SKM-1 treated with dmso at 0.1 percent for 144 hours (cell line): Measurements from ENCODE around the gene ABCG1.
A peak's percentile ranks its signal among the peaks of the same experiment; 100 is the strongest.

Experiments
- DNase-seq: peaks from one replicate; lab custom pipeline; 2025; ENCODE audit not compliant: unreplicated experiment; lab: John Stamatoyannopoulos, UW

The ABCG1 gene

DNA sequence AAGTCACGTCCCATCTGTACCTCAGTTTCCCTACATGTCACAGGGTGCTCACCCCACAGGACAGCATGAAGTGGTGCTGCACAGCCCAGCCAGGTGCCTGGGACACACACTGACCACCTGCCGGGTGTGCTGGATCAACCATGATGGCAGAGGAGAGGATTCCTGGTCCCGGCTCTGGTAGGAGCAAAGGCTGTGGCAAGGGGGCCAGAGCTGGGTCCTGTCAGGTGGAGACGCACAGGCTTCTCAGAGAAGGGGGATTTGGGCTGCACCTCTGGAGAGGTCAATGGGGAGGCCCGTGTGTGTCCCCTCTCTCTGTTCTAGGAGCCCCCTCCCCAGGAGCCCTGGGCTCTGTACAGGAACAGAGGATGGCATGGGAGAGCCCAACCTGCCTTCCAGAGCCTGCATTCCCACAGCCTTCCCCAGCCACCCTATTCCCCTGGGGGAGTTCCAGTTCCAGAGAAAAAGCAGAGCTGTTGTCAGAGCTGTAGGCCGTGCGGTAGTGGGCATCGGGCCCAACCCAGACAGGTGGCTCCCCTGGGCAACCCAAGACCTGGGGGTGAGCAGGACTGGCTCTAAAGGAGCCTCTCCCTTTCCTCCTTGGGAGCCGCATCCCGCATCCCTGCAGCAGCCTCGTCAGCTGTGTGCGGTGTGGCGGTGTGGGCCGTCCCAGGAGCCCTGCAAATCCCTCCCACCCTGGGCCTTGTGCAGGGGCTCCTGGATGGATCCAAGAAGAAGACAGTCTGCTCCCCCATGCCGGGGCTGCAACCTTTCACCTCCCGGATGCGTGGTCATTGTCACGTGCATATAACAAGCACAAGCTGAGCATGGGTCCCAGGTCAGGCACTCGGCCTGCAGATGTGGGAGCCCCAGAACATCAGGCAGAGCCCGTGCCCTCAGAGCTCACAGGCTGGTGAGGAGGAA, 99.1 kb downstream of the ABCG1 start:
- no peak for DNase-seq

DNA sequence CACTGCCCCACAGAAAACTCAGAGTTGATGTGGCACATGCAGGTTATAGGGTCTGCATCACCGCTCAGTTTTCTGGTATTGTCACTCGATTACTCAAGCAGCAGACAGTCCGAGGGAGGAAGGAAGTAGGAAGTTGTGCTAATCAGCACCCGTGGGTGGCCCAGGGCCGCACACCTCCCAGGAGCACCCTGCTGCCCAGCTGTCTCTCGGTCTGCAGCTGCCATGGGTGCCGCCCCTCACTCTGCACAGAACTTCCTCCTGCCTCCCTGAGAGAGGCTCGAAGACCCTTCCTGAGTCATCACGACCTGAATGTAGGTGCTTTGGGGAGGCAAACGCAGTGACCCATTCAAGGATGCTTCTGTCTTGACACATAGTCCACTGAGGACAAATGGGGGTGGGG, 100.4 kb downstream of the ABCG1 start:
- peak; percentile 79 for DNase-seq

DNA sequence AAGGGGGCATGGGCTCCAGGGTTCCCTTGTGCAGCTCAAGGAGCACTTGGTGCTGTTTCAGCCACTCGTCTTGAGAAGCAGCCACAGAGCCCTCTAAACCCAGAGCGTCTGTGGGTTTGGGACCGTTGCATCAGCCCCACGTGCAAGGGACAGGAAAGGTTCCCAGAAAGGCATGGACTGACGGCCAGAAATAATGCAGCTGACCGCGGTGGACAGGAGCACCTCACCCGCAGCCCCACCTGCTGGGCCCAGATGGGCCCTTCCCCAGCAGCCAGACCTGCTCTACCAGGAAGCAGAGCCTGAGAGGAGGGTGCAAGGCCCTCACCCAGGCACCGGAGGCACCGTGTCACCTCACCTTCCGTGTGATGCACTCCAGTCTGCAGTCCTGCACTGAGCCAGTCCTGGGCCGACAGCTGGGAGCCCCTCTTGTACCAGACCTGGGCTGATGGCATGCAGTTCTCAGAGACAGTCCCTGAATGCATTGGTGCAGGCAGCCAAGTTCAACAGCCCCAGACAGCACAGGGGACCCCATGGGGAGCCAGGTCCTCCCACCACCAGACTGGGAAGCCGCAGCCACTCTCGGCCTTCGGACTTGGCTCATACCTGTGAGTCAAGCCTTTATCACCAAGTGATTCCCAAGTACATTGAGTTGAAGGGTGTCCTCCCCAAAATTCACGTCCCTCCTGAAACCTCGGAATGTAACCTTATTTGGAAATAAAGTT, 101.1 kb downstream of the ABCG1 start:
- peak; percentile 50 for DNase-seq

DNA sequence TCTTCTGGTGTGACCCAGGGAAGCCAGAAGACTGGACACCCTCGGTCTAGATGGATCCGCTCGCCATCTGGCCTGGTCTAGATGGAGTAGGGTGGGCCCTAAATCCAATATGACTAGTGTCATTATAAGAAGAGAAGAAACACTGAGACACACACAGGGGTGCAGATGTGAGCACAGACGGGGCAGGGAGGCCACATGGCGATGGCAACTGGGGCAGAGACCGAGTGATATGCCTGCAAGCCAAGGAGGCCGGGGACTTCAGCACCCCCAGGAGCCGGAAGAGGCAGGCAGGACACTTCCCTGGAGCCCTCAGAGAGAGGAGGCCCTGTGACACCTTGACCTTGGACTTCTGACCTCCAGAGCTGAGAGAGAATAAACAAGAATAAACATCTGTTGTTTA, 101.9 kb downstream of the ABCG1 start:
- no peak for DNase-seq

DNA sequence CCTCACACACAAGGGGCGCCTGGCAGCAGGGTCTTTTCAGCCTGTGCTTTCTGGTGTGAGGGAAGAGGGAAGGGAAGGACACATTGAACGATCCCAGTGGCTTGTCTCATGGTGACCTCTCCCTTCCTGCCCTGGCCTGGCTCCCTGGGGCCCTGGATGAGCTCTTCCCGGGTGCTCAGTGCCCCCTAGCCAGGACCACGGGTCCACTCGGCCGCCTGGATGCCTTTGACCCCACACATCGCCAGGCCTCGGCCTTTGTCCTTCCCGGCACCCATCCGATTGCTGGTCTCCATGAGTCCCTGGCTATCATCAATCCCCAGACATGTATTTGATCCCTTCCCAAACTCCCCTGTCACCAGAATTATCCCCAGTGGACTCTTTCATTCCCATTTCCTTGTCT, 102.3 kb downstream of the ABCG1 start:
- DNase-seq: no peak

DNA sequence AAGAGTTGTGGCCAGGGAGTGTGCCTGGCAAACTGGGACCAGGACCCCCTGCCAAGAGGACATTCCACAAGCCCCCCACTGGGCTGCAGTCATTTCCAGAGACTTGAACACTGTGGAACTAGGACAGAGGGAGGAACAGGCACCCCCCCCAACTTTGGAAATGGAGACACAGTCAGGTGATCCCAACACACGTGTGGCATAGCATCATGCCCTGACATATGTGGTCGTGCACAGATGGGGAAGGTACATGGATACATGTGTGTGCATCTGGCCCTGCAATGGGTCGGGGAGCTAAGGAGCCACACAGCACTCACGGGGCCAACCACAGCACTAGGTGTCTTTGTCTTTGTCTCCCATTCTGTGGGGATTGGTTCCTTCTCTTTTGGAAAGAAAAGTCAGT, 102.9 kb downstream of the ABCG1 start:
- no peak for DNase-seq

DNA sequence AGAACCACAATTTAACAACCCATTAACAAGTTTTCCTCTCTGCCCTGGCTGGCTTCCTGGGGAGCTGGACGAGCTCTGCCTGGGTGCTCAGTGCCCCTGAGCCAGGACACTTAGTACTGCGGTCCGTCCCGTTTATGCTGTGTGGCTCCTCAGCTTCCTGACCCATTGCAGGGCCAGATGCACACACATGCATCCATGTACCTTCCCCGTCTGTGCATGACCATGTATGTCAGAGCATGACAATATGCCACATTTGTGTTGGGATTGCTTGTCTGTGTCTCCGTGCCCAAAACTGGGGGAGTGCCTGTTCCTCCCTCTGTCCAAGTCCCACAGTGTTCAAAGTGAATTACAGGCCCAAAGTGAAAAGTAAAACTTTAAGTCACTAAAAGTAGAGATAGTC, 106.0 kb downstream of the ABCG1 start:
- DNase-seq: no peak

DNA sequence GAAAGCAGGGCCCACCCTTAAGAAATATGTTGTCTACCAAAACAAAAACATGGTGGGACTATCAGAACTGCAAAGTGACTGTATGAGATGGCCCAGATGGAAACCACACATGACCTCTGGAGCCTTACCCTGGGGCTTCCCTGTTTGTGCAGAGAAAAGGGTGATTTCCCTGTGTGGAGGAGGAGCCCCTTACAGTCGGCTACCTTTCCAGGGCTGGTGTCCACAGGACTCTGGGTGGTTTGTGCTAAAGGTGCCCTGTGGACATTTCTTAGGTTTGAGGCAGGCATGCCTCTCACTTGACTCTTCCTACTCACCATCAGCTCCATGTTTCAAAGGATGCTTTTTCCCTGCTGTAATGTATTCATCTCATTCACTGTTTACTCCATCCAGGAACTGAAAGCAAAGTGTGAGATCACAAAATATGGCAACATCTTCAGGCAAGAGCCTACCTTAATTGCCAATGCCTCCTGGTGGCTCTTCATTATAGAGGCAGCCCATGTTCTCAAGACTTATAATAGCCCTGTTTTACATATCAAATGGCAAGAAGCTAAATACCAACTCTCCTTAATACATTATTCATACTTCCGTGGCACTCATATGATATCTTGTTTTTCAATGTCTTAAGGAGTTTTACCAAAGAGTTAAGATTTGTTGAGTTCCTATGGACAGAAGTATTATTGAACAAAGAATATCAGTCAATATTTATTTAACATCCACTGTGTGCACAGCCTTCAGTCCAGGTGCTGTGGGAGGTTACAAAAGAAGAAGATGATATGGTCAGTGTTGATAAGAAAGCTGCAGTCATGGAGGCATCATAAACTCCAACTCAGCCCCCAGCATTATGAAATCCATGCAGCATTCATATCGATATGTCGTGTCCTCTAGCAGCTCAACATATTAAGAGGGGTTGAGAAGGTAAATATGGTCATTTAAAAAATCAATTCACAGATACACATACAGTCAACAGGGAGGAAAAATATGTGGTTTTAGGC, 111.7 kb downstream of the ABCG1 start:
- no peak for DNase-seq

DNA sequence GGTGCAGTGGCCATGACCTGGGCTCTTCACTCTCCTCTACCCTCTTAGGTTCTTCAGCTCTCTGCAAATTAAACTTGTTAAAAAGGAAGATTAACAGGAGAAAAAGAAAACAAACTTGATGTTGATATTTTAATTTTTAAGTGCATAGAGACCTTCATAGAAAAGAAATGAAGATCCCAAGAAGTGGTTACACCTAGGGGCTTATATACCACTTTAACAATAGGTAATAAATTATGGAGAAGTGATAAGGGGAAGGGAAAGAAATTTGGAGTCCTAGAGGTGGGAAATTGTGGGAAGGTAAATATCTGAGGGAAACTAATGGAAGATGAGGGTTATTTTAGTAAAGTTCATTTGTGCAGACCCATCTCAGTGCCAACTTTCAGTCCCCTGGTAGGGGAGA, 112.7 kb downstream of the ABCG1 start:
- no peak for DNase-seq

DNA sequence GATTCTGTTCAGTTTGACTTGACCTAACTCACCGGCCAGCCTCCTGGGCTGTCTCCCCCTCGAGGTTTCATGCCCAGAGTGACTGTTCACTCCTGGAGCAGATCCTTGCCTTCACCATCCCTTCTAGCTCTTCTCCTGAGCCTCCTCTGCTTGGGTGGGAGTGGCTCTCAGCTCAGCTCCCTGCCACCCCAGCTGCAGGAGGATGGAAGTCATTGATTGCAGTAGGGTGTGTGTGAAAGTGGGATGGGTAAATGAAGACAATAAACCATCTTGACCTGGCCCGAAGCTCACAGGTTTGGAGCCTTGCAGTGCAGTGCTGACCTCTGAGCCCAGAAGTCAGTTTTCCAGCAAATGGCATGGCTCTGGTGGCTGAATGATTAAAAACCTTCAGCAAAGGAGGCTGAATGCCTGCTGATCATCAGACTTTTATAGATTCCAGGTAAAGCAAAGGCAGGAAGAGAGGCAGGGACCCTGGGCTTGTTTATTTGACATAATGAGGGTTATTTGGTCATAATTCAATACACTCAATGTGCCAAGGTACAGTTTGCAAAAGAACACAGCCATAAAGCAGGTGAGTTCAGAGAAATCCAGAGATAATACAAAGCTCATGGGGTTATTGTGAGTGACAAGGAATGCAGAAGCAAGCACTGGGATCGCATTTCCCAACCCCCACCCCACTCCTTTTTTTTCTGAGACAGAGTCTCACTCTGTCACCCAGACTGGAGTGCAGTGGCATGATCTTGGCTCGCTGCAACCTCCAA, 113.8 kb downstream of the ABCG1 start:
- DNase-seq: no peak

DNA sequence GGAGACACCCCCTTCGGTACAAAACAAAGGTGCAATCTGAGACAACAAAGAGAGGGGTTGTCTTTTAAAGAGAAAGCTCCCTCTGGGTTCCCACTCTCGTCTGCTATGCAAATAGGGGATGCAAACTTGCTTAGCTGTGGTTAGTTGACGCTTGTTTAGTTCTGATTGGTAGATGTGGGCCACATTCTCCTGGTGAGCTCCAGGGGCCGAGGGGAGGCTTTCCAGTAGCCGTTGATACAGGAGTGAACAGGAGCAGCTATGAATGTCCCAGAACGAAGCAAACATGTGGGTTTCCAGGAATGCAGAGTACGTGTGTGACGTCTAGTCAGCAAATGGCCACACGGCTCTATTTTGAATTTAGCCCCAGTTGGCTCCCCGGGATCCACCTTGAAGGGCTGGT, 117.1 kb downstream of the ABCG1 start:
- no peak for DNase-seq

DNA sequence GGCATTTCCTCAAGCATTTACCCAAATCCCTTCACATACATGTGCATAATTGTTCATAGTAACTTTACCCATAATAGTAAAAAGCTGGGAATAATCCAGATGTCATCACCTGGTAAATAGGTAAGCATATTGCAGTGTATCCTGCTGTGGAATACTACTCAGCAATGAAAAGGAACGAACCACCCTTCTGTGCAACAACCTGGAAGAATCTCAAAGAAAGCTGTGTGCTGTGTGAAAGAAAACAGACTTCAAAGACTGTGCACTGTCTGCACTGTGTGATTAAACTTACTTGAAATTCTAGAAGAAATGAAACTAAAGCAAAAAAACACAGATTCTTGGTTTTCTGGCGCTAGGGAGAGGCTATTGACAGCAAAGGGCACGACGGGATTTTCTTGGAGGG, 118.3 kb downstream of the ABCG1 start:
- DNase-seq: no peak

DNA sequence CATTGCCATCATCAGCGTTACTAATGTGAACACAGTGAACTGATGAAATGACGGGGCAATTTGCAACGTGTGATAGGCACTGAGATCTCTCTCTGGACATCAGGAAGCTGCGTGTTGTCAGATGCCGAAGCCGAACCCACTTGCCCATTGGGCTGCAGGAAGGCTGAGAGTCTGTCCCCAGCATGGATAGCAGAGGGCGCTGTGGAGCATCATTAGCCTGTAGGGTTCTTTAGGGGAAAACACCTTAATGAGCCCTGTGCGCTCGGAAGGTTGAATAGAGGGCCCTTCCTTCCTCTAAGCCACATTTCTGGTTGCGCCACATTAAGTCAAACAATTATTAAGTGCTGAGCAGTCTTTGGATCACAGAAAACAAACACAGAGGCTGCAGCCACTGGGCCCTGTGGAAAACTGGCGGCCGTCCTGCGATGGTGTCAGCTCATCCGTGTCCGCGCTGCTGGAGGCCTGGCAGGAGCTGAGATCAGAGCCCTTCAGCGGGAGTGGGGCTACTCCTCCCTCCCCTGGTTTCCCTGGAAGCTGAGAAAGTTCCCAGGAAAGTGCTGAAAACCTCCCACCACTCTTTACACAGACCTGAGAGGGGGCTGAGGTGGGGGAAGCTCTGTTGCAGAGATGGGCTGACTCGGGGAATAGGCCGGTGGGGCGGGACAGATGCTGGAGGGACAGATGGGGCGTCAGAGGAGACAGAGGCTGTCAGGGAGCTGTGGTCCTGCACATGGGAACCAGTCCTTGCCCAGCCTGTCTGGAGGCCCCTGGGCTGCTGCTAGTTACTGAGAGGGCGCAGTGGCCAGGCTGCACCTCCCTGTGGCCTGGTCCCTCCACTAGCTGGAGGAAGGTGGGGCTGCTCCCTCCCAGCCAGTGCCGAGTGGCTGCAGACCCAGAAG, 119.1 kb downstream of the ABCG1 start:
- DNase-seq: peak; percentile 39

DNA sequence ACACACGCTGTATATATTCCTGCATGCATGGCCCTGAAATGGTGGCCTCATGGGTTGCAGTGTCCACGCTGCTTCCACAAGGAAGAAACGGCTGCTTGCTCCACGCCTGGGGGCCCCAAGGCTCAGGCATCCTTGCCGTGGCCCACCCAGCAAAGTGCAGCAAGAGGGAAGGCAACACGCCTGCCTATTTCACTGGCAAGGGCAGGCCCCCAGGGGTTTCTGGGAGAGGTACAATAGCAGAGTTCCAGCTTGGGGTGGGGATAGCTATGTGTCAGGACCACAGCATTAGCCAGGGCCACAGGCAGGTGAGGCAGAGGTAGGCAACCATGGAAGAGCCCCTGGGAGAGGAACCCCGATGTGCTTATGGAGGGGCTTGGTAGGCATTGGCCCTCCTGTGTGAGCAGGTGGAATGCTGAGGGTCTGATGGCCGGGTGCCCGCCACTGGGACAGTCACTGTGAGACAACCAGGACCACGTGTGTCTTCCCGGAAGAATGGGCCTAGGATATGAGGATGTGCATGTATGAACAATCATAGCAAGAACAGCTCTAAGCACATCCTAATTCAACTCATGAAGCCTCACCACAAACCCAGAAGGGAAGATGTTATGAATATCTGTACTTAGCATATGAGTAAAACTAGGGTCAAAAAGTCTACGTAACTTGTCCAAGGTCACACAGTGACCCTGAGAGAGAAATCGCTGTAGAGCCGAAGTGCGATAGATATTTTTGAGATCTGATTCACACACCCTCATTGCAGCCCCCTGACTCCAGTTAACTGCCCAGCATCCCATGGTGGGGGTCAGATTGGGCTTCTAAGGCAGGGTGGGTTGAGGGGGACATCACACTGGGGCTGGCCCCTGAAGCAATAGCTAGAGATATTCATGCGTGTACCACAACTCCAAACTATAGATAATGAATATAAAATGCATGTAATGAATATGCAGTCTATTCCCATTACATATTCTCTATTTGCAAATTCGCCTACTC, 120.1 kb downstream of the ABCG1 start:
- DNase-seq: no peak

DNA sequence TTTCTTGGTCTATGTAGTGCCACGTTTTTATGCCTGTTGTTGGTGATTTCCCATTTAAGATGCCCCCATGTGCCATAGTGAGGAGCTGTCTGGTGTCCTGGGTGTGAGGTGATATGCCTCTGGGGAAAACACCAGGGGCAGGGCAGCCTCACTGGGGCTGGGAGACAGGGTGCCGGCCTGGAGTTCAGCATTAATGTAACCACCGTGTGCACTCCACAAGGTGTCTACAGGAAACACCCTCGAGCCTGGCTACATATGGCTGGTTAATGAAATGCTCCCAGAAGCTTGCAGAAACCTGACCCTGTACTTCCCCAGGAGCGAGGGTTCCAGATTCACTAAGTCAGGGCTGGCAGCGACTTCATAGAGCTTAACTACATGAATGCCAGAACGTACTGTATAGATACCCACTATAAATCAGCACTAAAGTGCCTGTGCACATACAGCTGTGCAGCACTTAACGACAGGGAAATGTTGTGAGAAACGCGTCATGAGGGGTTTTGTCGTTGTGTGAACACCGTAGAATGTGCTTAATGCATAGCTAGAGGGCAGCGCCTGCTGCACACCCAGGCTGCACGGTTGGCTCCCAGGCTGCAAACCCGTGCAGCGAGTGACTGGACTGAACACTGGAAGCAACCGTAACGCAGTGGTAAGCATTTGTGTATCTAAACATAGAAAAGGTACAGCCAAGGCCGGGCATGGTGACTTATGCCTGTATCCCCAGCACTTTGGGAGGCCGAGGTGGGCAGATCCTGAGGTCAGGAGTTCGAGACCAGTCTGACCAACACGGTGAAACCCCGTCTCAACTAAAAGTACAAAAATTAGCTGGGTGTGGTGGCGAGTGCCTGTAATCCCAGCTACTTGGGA, 121.5 kb downstream of the ABCG1 start:
- DNase-seq: no peak

DNA sequence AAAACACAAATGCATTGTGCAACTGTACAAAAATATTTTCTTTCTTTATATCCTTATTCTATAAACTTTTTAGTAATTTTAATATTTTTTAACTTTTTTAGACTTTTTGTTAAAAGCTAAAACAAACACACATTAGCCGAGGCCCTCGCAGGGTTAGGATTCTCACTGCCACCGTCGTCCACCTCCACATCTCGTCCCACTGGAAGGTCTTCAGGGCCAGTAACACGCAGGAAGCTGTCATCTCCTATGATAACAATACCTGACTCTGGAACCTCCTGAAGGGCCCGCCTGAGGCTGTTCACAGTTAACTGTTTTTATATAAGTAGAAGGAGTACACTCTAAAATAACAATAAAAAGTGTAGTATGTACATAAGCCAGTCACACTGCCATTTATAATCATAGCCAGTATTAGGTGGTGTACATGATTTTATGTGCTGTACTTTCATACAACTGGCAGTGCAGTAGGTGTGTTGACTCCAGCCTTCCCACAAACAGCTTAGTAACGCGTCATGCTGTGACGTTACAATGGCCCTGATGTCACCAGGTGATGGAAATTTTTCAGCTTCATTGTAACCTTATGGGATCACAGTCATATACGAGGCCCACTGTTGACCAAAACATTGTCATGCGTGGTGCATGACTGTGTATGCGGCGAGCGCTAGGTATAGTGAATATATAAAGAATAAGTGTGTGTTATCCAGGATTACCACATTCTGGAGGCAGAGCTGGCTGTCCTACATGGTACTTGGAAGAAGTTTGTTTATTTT, 123.0 kb downstream of the ABCG1 start:
- DNase-seq: no peak

DNA sequence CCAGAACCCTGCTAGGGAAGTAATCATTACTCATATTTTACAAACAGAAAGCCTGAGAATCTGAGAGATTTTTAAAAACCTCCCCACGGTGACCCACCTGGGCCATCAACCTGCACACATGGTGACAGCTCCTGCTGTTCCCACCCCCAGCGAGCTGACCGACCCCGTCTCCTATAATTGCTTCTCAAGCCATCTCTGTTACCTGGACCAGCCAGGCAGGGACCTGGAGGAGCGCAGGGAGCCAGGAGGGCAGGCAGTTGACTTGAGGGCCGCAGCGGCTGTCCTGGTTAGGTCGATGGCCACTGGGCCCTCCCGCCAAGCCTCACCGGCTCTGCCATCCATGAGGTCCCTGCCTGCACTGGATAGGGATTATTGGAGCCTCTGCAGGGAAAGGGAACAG, 124.2 kb downstream of the ABCG1 start:
- no peak for DNase-seq
